HEK293 (cell line): ENCODE measurements around the gene FANCC.

Source experiments
- CTCF ChIA-PET: fragments of 350-600 bp; formaldehyde crosslinking; extraction: SDS; loops from one replicate; lab custom pipeline; 2021; ENCODE audit warnings: antibody characterized with exemption; lab: Yijun Ruan, JAX
- POLR2A ChIA-PET: fragments of 300-600 bp; formaldehyde crosslinking; extraction: SDS; loops from one replicate; lab custom pipeline; 2020; ENCODE audit warnings: antibody characterized with exemption, inconsistent platforms; lab: Yijun Ruan, JAX
- H3K27ac ChIP-seq: fragments of 200-500 bp; sonication (Bioruptor generic); 2 replicates; pipeline ENCODE4 v1.5.1; 2014; ENCODE audit warnings: low read depth, low read length, control low read depth, inconsistent platforms; ENCODE audit errors: extremely low read depth
- H3K36me3 ChIP-seq, 2 experiments: fragments of 200-500 bp in 1 of 2; sonication (Bioruptor generic) in 1 of 2; 1 replicate in 1 of 2; 2 replicates in 1 of 2; pipeline ENCODE4 v1.5.1; 2014 to 2017; ENCODE audit warnings: inconsistent platforms in 2 of 2, low read length in 2 of 2; ENCODE audit not compliant: control insufficient read depth in 2 of 2, insufficient read depth in 1 of 2
- H3K4me1 ChIP-seq: fragments of 200-500 bp; sonication (Bioruptor generic); 2 replicates; pipeline ENCODE4 v1.5.1; 2014; ENCODE audit warnings: mild to moderate bottlenecking, low read length, inconsistent platforms; ENCODE audit not compliant: control insufficient read depth, insufficient read depth
- H3K4me3 ChIP-seq: 2 replicates; pipeline ENCODE4 v1.5.1; 2011; ENCODE audit warnings: low read depth, mild to moderate bottlenecking, control low read depth, low read length, moderate library complexity
- H3K9me3 ChIP-seq: fragments of 200-500 bp; sonication (Bioruptor generic); 2 replicates; pipeline ENCODE4 v1.5.1; 2014; ENCODE audit warnings: low read depth, low read length, inconsistent platforms; ENCODE audit not compliant: control insufficient read depth, insufficient read depth
- FEZF1 ChIP-seq: fragments of 450-650 bp; formaldehyde crosslinking; IDR thresholded peaks from 2 replicates; pipeline ENCODE4 v1.5.1; 2016; ENCODE audit warnings: missing biosample characterization, missing genetic modification characterization
- SCRT2 ChIP-seq: fragments of 450-650 bp; formaldehyde crosslinking; IDR thresholded peaks from 2 replicates; pipeline ENCODE4 v1.5.1; 2016; ENCODE audit warnings: missing biosample characterization, missing genetic modification characterization
- ZBTB48 ChIP-seq: fragments of 450-650 bp; formaldehyde crosslinking; IDR thresholded peaks from 2 replicates; pipeline ENCODE4 v1.5.1; 2016; ENCODE audit warnings: missing biosample characterization, missing genetic modification characterization
- ZNF121 ChIP-seq: fragments of 450-650 bp; formaldehyde crosslinking; IDR thresholded peaks from 2 replicates; pipeline ENCODE4 v1.5.1; 2016; ENCODE audit warnings: missing biosample characterization, missing genetic modification characterization
- ZNF274 ChIP-seq, 2 experiments: fragments of 200-500 bp in 1 of 2; fragments of 450-650 bp in 1 of 2; sonication (Bioruptor generic) in 1 of 2; formaldehyde crosslinking in 1 of 2; IDR thresholded peaks; 2 replicates each; pipeline versions ENCODE4 v1.5.1 to v1.6.1; 2014 to 2016; ENCODE audit warnings: borderline replicate concordance in 1 of 2, inconsistent platforms in 1 of 2, low read length in 1 of 2, missing biosample characterization in 1 of 2, missing genetic modification characterization in 1 of 2
- ZNF350 ChIP-seq: fragments of 450-650 bp; formaldehyde crosslinking; IDR thresholded peaks from 2 replicates; pipeline ENCODE4 v1.5.0; 2017; ENCODE audit warnings: missing biosample characterization, mild to moderate bottlenecking, missing genetic modification characterization
- ZNF654 ChIP-seq: fragments of 450-650 bp; formaldehyde crosslinking; IDR thresholded peaks from 2 replicates; pipeline ENCODE4 v1.5.1; 2016; ENCODE audit warnings: low read depth, missing biosample characterization, missing genetic modification characterization
- ZNF792 ChIP-seq: fragments of 450-650 bp; formaldehyde crosslinking; IDR thresholded peaks from 2 replicates; pipeline ENCODE4 v1.5.1; 2016; ENCODE audit warnings: missing biosample characterization, missing genetic modification characterization
- TF ChIP-seq, protein P1 (sequence below): fragments of 450-650 bp; formaldehyde crosslinking; IDR thresholded peaks from 2 replicates; pipeline ENCODE4 v1.5.1; 2016; ENCODE audit warnings: missing biosample characterization, missing genetic modification characterization
- TF ChIP-seq, protein P2 (sequence below): fragments of 450-650 bp; formaldehyde crosslinking; IDR thresholded peaks from 2 replicates; pipeline ENCODE4 v1.5.1; 2016; ENCODE audit warnings: missing biosample characterization, missing genetic modification characterization, borderline replicate concordance
- TF ChIP-seq, protein P3 (sequence below): fragments of 450-650 bp; formaldehyde crosslinking; IDR thresholded peaks from 2 replicates; pipeline ENCODE4 v1.5.1; 2016; ENCODE audit warnings: missing biosample characterization, missing genetic modification characterization
- TF ChIP-seq, protein P4 (sequence below): fragments of 450-650 bp; IDR thresholded peaks from 2 replicates; pipeline ENCODE4 v1.5.1; 2018; ENCODE audit warnings: missing biosample characterization, missing genetic modification characterization
- TF ChIP-seq, protein P5 (sequence below): fragments of 450-650 bp; formaldehyde crosslinking; IDR thresholded peaks from 2 replicates; pipeline ENCODE4 v1.5.1; 2016; ENCODE audit warnings: missing biosample characterization, missing genetic modification characterization

FANCC gene

DNA sequence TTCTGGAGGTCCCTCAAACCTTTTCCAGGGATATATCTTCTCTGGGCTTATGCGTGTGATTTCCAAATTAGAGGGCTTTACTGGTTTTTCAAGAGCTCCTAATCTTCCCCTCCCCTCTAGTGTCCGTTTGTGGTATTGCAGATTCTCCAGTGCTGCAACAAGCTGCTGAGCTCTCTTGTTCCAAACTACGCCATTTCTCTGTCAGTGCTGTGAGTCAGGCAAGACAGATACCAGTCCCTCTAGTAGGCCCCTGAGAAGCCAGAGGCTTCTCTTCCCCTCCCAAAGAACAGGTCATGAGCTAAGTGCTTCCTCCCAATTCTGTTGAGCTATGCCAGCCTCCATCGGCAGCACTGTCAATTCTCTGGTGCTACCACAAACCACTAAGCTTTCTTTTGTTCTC is 149.5 kb downstream of the FANCC start:
- H3K9me3 ChIP-seq: no peaks in the 10 kb centered on the region
- H3K4me3 ChIP-seq: no peak overlapping the region
- no peak overlapping the region for H3K27ac ChIP-seq
- TF ChIP-seq ZNF274 (IDR thresholded peaks at IDR 0.05; ENCODE audit: low read length) (no peak), ZNF274 (tag by site-specific recombination; IDR thresholded peaks at IDR 0.05; ENCODE audit: borderline replicate concordance) (no peak), ZBTB48 (tag by site-specific recombination) (no peak), ZNF121 (tag by site-specific recombination) (no peak), ZNF654 (tag by site-specific recombination) (peak; percentile 62), FEZF1 (tag by site-specific recombination) (no peak), SCRT2 (0 out of 2 replicates have a peak, but pooled peaks have one; percentile 15), ZNF350 (tag by site-specific recombination) (no peak)
- TF ChIP-seq, protein P1, sequence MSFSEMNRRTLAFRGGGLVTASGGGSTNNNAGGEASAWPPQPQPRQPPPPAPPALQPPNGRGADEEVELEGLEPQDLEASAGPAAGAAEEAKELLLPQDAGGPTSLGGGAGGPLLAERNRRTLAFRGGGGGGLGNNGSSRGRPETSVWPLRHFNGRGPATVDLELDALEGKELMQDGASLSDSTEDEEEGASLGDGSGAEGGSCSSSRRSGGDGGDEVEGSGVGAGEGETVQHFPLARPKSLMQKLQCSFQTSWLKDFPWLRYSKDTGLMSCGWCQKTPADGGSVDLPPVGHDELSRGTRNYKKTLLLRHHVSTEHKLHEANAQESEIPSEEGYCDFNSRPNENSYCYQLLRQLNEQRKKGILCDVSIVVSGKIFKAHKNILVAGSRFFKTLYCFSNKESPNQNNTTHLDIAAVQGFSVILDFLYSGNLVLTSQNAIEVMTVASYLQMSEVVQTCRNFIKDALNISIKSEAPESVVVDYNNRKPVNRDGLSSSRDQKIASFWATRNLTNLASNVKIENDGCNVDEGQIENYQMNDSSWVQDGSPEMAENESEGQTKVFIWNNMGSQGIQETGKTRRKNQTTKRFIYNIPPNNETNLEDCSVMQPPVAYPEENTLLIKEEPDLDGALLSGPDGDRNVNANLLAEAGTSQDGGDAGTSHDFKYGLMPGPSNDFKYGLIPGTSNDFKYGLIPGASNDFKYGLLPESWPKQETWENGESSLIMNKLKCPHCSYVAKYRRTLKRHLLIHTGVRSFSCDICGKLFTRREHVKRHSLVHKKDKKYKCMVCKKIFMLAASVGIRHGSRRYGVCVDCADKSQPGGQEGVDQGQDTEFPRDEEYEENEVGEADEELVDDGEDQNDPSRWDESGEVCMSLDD: no peak
- TF ChIP-seq, protein P2, sequence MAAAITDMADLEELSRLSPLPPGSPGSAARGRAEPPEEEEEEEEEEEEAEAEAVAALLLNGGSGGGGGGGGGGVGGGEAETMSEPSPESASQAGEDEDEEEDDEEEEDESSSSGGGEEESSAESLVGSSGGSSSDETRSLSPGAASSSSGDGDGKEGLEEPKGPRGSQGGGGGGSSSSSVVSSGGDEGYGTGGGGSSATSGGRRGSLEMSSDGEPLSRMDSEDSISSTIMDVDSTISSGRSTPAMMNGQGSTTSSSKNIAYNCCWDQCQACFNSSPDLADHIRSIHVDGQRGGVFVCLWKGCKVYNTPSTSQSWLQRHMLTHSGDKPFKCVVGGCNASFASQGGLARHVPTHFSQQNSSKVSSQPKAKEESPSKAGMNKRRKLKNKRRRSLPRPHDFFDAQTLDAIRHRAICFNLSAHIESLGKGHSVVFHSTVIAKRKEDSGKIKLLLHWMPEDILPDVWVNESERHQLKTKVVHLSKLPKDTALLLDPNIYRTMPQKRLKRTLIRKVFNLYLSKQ (tag by site-specific recombination): no peak
- TF ChIP-seq, protein P3, sequence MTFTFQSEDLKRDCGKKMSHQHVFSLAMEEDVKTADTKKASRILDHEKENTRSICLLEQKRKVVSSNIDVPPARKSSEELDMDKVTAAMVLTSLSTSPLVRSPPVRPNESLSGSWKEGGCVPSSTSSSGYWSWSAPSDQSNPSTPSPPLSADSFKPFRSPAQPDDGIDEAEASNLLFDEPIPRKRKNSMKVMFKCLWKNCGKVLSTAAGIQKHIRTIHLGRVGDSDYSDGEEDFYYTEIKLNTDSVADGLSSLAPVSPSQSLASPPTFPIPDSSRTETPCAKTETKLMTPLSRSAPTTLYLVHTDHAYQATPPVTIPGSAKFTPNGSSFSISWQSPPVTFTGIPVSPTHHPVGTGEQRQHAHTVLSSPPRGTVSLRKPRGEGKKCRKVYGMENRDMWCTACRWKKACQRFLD (tag by site-specific recombination): no peak
- TF ChIP-seq, protein P4, sequence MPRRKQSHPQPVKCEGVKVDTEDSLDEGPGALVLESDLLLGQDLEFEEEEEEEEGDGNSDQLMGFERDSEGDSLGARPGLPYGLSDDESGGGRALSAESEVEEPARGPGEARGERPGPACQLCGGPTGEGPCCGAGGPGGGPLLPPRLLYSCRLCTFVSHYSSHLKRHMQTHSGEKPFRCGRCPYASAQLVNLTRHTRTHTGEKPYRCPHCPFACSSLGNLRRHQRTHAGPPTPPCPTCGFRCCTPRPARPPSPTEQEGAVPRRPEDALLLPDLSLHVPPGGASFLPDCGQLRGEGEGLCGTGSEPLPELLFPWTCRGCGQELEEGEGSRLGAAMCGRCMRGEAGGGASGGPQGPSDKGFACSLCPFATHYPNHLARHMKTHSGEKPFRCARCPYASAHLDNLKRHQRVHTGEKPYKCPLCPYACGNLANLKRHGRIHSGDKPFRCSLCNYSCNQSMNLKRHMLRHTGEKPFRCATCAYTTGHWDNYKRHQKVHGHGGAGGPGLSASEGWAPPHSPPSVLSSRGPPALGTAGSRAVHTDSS (tag by site-specific recombination): no peak
- TF ChIP-seq, protein P5, sequence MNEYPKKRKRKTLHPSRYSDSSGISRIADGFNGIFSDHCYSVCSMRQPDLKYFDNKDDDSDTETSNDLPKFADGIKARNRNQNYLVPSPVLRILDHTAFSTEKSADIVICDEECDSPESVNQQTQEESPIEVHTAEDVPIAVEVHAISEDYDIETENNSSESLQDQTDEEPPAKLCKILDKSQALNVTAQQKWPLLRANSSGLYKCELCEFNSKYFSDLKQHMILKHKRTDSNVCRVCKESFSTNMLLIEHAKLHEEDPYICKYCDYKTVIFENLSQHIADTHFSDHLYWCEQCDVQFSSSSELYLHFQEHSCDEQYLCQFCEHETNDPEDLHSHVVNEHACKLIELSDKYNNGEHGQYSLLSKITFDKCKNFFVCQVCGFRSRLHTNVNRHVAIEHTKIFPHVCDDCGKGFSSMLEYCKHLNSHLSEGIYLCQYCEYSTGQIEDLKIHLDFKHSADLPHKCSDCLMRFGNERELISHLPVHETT (tag by site-specific recombination): no peak
- H3K36me3 ChIP-seq: no peaks in the 10 kb centered on the region
- ChIA-PET POLR2A (interaction anchor here (0.8 kb wide), 1 partner anchor 498 kb away, joined by 11 read pairs; no protein-coding TSS in a partner anchor), CTCF (interaction anchor here (0.6 to 2.3 kb wide), 36 partner anchors 9 to 937 kb away, joined by 3 to 34 read pairs (median 3); no protein-coding TSS in a partner anchor)
- H3K4me1 ChIP-seq: no peaks in the 10 kb centered on the region

DNA sequence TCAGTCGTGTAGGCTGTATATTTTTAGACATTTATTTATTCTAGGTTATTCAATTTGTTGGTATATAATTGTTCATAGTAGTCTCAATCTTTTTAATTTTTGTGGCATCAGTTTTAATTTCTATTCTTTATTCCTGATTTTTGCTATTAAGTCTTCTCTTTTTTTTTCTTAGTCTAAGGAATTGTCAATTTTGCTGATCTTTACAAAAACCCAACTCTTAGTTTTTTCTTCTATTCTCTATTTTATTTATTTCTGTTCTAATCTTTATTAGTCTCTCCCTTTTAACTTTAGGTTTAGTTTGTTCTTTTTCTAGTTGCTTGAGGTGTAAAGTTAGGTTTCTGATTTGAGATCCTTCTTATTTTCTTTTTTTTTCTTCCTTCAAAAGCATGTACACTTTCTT is 152.5 kb downstream of the FANCC start:
- TF ChIP-seq, protein P3 (tag by site-specific recombination): no peak
- TF ChIP-seq ZNF792 (tag by site-specific recombination): no peak
- TF ChIP-seq, all 188 proteins: peak for 0
- Histone ChIP-seq H3K36me3 (no peaks in the 10 kb centered on the region), H3K9me3 (no peaks in the 10 kb centered on the region), H3K4me1 (no peaks in the 10 kb centered on the region), H3K4me3 (no peak overlapping the region), H3K27ac (no peak overlapping the region)
- CTCF ChIA-PET: no interaction called here
- POLR2A ChIA-PET: no interaction called here
